ENCODE results near the gene HSDL1. TPM values are rescaled to one million over a fixed set of nuclear protein-coding genes. Genes with fewer than 3 reads are reported as not detected.
A peak's percentile ranks its signal among the peaks of the same experiment; 100 is the strongest.

The HSDL1 gene
- 16.3 TPM for total RNA-seq

GRCh38 chr16:84144859-84145639, at the start of gene HSDL1, which contains the start of gene DNAAF1:
TSS of gene HSDL1 (minus strand) at chr16:84145177. CDS start at chr16:84131321, 13,856 bp downstream.
TSS of gene DNAAF1 (plus strand) at chr16:84145308. CDS start at chr16:84145441, 133 bp downstream.
- DNase-seq (ENCODE audit: low spot score) = peak; percentile 93

GRCh38 chr16:84194018-84194417, 49.0 kb upstream of the HSDL1 start:
- no peak for DNase-seq (ENCODE audit: low spot score)

GRCh38 chr16:84193480-84193879, 48.5 kb upstream of the HSDL1 start:
- no peak for DNase-seq (ENCODE audit: low spot score)

GRCh38 chr16:84191466-84191865, 46.5 kb upstream of the HSDL1 start:
- DNase-seq (ENCODE audit: low spot score) = no peak

GRCh38 chr16:84190731-84191388, 45.9 kb upstream of the HSDL1 start, which contains the start of gene ADAD2:
TSS of gene ADAD2 (plus strand) at chr16:84191157. CDS start at chr16:84191231, 74 bp downstream.
- DNase-seq (ENCODE audit: low spot score) = no peak

- peak; percentile 94 for DNase-seq (ENCODE audit: low spot score)
These were observed 41.9 kb upstream of the HSDL1 start, which contains the start of gene TAF1C for GRCh38 chr16:84186685-84187437. TSS of gene TAF1C (minus strand) at chr16:84187057. CDS start at chr16:84184988, 2,069 bp downstream.

- no peak for DNase-seq (ENCODE audit: low spot score)
These were observed 39.8 kb upstream of the HSDL1 start for GRCh38 chr16:84184775-84185174.

GRCh38 chr16:84183911-84184591, 39.1 kb upstream of the HSDL1 start:
- no peak for DNase-seq (ENCODE audit: low spot score)

- no peak for DNase-seq (ENCODE audit: low spot score)
These were observed 38.5 kb upstream of the HSDL1 start for GRCh38 chr16:84183572-84183875.

GRCh38 chr16:84182680-84183571, 37.9 kb upstream of the HSDL1 start:
- no peak for DNase-seq (ENCODE audit: low spot score)

GRCh38 chr16:84182104-84182503, 37.1 kb upstream of the HSDL1 start:
- DNase-seq (ENCODE audit: low spot score) = no peak

- no peak for DNase-seq (ENCODE audit: low spot score)
These were observed 36.4 kb upstream of the HSDL1 start for GRCh38 chr16:84181144-84181915.

- no peak for DNase-seq (ENCODE audit: low spot score)
These were observed 35.7 kb upstream of the HSDL1 start for GRCh38 chr16:84180519-84181140.

- DNase-seq (ENCODE audit: low spot score) = no peak
These were observed 34.8 kb upstream of the HSDL1 start for GRCh38 chr16:84179612-84180320.

GRCh38 chr16:84178892-84179611, 34.1 kb upstream of the HSDL1 start:
- no peak for DNase-seq (ENCODE audit: low spot score)

GRCh38 chr16:84178146-84178765, 33.3 kb upstream of the HSDL1 start:
- DNase-seq (ENCODE audit: low spot score) = no peak

- no peak for DNase-seq (ENCODE audit: low spot score)
These were observed 32.7 kb upstream of the HSDL1 start for GRCh38 chr16:84177741-84178073.
